Keratinocyte (primary cell): Measurements from ENCODE around the gene SLX4. TPM values are rescaled to one million over a fixed set of nuclear protein-coding genes. Genes with fewer than 3 reads are reported as not detected.

Experiments used
- DNase-seq: peaks from one replicate; pipeline ENCODE4 v3.0.0-alpha.2; 2011; ENCODE audit warnings: low read depth, missing footprints, low spot score
- FAIRE-seq: peaks from 2 replicates; lab custom pipeline; 2011; peaks lifted over from hg19 to GRCh38; lab: Jason Lieb, UNC
- H2AFZ ChIP-seq: 2 replicates; pipeline ENCODE4 v1.6.0; 2012; ENCODE audit warnings: low read length, control low read depth, inconsistent platforms; ENCODE audit not compliant: control insufficient read depth
- H3K27ac ChIP-seq: 2 replicates; pipeline ENCODE4 v1.5.1; 2011; ENCODE audit warnings: low read length; ENCODE audit not compliant: control insufficient read depth, insufficient read depth
- H3K27me3 ChIP-seq: 3 replicates; pipeline ENCODE4 v1.6.0; 2011; ENCODE audit warnings: low read length; ENCODE audit not compliant: control insufficient read depth, insufficient read depth; ENCODE audit errors: extremely low read depth
- H3K36me3 ChIP-seq, 2 experiments: 2 replicates in 1 of 2; 3 replicates in 1 of 2; pipeline ENCODE4 v1.5.1; 2011; ENCODE audit warnings: low read length in 2 of 2, mild to moderate bottlenecking in 1 of 2; ENCODE audit not compliant: control insufficient read depth in 2 of 2, insufficient read depth in 2 of 2; ENCODE audit errors: extremely low read depth in 1 of 2
- H3K4me1 ChIP-seq: 3 replicates; pipeline ENCODE4 v1.5.1; 2011; ENCODE audit warnings: low read length; ENCODE audit not compliant: control insufficient read depth, insufficient read depth; ENCODE audit errors: extremely low read depth
- H3K4me2 ChIP-seq: 3 replicates; pipeline ENCODE4 v1.6.0; 2011; ENCODE audit warnings: low read depth, low read length; ENCODE audit not compliant: control insufficient read depth, insufficient read depth; ENCODE audit errors: extremely low read depth
- H3K4me3 ChIP-seq, 3 experiments: fragments of 200-600 bp in 1 of 3; sonication (generic) in 1 of 3; 2 replicates in 2 of 3; 3 replicates in 1 of 3; pipeline ENCODE4 v1.5.1; 2011 to 2016; ENCODE audit warnings: low read length in 3 of 3, mild to moderate bottlenecking in 3 of 3, control low read depth in 2 of 3, inconsistent platforms in 1 of 3, low read depth in 1 of 3, mixed read lengths in 1 of 3, mixed run types in 1 of 3, moderate library complexity in 1 of 3; ENCODE audit not compliant: control insufficient read depth in 2 of 3, insufficient read depth in 2 of 3; ENCODE audit errors: extremely low read depth in 1 of 3
- H3K79me2 ChIP-seq: 2 replicates; pipeline ENCODE4 v1.6.0; 2012; ENCODE audit warnings: low read length; ENCODE audit not compliant: control insufficient read depth, insufficient read depth
- H3K9ac ChIP-seq: 3 replicates; pipeline ENCODE4 v1.6.0; 2011; ENCODE audit warnings: low read length; ENCODE audit not compliant: control insufficient read depth, insufficient read depth; ENCODE audit errors: extremely low read depth
- H3K9me1 ChIP-seq: 3 replicates; pipeline ENCODE4 v1.6.0; 2011; ENCODE audit warnings: low read length; ENCODE audit not compliant: control insufficient read depth, insufficient read depth; ENCODE audit errors: extremely low read depth
- H3K9me3 ChIP-seq: 2 replicates; pipeline ENCODE4 v1.5.1; 2012; ENCODE audit warnings: low read depth, low read length; ENCODE audit not compliant: control insufficient read depth
- H4K20me1 ChIP-seq: 3 replicates; pipeline ENCODE4 v1.6.0; 2011; ENCODE audit warnings: low read length; ENCODE audit not compliant: control insufficient read depth, insufficient read depth; ENCODE audit errors: extremely low read depth
- EZH2 ChIP-seq: IDR thresholded peaks from one replicate; pipeline ENCODE4 v1.6.1; 2012; ENCODE audit warnings: inconsistent platforms, mild to moderate bottlenecking, low read length, moderate library complexity
- dilution Hi-C: fragments of 300-500 bp; cut with MboI; formaldehyde crosslinking; loops from one replicate; pipeline ENCODE4 v1.7.0; 2020; ENCODE audit warnings: low sequenced_read_pairs; ENCODE audit not compliant: extremely low pct_ligation_motif_present
- polyA plus RNA-seq, 5 experiments: library from polyadenylated mRNA; depleted of rRNA in 3 of 5; stranded (reverse) in 3 of 5; stranded (forward) in 1 of 5; unstranded in 1 of 5; fragments of >200 nt; gene quantifications; 1 replicate in 1 of 5; 2 replicates in 3 of 5; 3 replicates in 1 of 5; pipeline versions ENCODE4 v1.2.1 to v1.2.3, GENCODE V29; 2011 to 2012; ENCODE audit warnings: missing spikeins in 2 of 5, low read depth in 1 of 5, low replicate concordance in 1 of 5
- TF ChIP-seq, protein P1 (sequence below), 3 experiments: IDR thresholded peaks in 1 of 3; conservative IDR thresholded peaks in 1 of 3; optimal IDR thresholded peaks in 1 of 3; 2 replicates in 2 of 3; 3 replicates in 1 of 3; pipeline versions ENCODE3 to v1.5.1; 2011; ENCODE audit warnings: low read length in 3 of 3, mild to moderate bottlenecking in 3 of 3, moderate library complexity in 2 of 3, control low read depth in 1 of 3, inconsistent platforms in 1 of 3; ENCODE audit not compliant: insufficient read depth in 2 of 3; ENCODE audit errors: extremely low read depth in 1 of 3

The SLX4 gene
- polyA plus RNA-seq, 1 donor (not counting 4 experiments of a cell fraction or from before 2014, with no cell fraction given) = 2.0 TPM

DNA sequence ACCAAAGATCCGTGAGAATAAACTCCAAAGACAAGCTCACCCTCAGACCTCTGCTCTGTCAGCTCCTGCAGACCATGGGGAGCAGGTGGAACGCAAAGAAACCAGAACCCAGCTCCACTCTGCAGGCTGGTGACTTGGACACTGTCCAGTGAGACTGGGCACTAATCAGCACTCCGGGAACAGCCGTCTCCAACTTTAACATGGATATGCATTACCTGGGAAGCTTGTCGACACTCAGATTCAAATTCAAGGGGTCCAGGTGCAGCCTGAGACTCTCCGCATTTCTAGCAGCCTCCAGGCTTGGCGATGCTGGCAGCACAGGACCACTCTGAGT lies 9.1 kb downstream of the SLX4 start:
- no peak overlapping the region for H3K4me2 ChIP-seq
- no peak overlapping the region for H3K4me3 ChIP-seq
- no peak overlapping the region for H2AFZ ChIP-seq
- FAIRE-seq (no peak), DNase-seq (no peak)
- H3K79me2 ChIP-seq = no peaks in the 10 kb centered on the region
- no peaks in the 10 kb centered on the region for H3K27me3 ChIP-seq
- H4K20me1 ChIP-seq = no peaks in the 10 kb centered on the region
- no peaks in the 10 kb centered on the region for H3K4me1 ChIP-seq
- no peak overlapping the region for H3K9ac ChIP-seq
- no peak overlapping the region for H3K27ac ChIP-seq
- peaks cover 7 to 11% of the 10 kb centered on the region in 2 experiments for H3K36me3 ChIP-seq
- peaks cover 3% of the 10 kb centered on the region for H3K9me3 ChIP-seq
- no peak for TF ChIP-seq EZH2
- TF ChIP-seq, protein P1, sequence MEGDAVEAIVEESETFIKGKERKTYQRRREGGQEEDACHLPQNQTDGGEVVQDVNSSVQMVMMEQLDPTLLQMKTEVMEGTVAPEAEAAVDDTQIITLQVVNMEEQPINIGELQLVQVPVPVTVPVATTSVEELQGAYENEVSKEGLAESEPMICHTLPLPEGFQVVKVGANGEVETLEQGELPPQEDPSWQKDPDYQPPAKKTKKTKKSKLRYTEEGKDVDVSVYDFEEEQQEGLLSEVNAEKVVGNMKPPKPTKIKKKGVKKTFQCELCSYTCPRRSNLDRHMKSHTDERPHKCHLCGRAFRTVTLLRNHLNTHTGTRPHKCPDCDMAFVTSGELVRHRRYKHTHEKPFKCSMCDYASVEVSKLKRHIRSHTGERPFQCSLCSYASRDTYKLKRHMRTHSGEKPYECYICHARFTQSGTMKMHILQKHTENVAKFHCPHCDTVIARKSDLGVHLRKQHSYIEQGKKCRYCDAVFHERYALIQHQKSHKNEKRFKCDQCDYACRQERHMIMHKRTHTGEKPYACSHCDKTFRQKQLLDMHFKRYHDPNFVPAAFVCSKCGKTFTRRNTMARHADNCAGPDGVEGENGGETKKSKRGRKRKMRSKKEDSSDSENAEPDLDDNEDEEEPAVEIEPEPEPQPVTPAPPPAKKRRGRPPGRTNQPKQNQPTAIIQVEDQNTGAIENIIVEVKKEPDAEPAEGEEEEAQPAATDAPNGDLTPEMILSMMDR (optimal IDR thresholded peaks at IDR 0.05 in 1 of 3, IDR thresholded peaks at IDR 0.05 in 1 of 3, conservative IDR thresholded peaks at IDR 0.05 in 1 of 3; ENCODE audit: extremely low read depth in 1 of 3, insufficient read depth in 2 of 3, low read length in 3 of 3) = no peak
- dilution Hi-C loops = no loop called here
- H3K9me1 ChIP-seq = peaks cover 2% of the 10 kb centered on the region

DNA sequence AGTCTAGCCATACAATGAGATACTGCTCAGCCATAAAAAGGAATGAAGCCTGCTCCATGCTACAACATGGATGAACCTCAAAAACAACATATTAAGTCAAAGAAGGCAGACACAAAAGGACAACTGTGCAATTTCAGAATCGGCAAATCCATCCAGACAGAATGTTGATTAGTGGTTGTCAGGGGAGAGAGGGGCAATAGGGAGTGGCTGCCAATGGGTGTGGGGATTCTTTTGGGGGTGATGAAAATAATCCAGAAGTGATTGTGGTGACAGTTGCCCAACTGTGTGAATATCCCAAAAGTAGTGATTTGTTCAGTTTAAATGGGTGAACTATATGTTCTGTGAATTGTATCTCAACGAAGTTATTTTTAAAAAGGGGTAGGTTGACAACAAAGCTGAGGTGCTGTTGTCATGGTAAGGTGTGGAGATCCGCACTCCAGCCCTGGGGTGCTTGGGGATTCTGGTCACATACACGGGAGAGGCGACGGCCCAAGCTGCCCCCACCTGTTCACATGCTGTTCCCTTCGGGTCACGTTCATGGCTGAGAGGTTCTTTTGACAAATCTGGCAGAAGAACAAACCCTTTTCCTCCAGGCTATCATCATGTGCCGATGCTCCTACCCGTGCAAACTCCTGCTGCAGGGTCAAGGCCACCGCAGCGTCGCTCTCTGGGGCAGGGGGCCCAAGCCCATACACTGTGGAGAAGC lies 9.6 kb downstream of the SLX4 start:
- Histone ChIP-seq H3K4me1 (no peaks in the 10 kb centered on the region), H3K9ac (no peak overlapping the region), H3K79me2 (no peaks in the 10 kb centered on the region), H3K4me3 (no peak overlapping the region), H3K4me2 (no peak overlapping the region), H2AFZ (no peak overlapping the region), H3K36me3 (peaks cover 7 to 11% of the 10 kb centered on the region in 2 experiments), H4K20me1 (no peaks in the 10 kb centered on the region), H3K27me3 (no peaks in the 10 kb centered on the region), H3K27ac (no peak overlapping the region), H3K9me1 (peaks cover 2% of the 10 kb centered on the region), H3K9me3 (peaks cover 3% of the 10 kb centered on the region)
- FAIRE-seq (no peak), DNase-seq (no peak)
- dilution Hi-C loops = no loop called here
- TF ChIP-seq EZH2 = no peak
- TF ChIP-seq, protein P1 (optimal IDR thresholded peaks at IDR 0.05 in 1 of 3, IDR thresholded peaks at IDR 0.05 in 1 of 3, conservative IDR thresholded peaks at IDR 0.05 in 1 of 3; ENCODE audit: extremely low read depth in 1 of 3, insufficient read depth in 2 of 3, low read length in 3 of 3) = no peak
